Measurements from ENCODE around the gene NT5C3A.

Gene NT5C3A

DNA sequence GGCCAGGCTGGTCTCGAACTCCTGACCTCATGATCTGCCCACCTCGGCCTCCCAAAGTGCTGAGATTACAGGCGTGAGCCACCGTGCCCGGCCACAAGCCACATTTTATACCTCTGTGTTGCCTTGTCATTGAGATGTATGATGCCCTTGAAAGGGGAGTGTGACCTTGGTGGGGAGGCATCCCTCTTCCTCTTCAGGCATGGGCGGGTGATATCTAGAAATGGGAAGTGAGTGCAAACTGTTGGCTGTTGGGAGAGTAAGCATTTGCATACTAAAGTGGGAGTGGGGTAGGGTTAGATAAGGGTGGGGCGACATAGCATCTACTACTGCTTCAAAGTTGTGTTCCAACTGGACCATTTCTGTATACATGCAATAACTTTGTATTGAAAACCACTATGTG, 26.6 kb upstream of the NT5C3A start:
- TF ChIP-seq, protein P1, sequence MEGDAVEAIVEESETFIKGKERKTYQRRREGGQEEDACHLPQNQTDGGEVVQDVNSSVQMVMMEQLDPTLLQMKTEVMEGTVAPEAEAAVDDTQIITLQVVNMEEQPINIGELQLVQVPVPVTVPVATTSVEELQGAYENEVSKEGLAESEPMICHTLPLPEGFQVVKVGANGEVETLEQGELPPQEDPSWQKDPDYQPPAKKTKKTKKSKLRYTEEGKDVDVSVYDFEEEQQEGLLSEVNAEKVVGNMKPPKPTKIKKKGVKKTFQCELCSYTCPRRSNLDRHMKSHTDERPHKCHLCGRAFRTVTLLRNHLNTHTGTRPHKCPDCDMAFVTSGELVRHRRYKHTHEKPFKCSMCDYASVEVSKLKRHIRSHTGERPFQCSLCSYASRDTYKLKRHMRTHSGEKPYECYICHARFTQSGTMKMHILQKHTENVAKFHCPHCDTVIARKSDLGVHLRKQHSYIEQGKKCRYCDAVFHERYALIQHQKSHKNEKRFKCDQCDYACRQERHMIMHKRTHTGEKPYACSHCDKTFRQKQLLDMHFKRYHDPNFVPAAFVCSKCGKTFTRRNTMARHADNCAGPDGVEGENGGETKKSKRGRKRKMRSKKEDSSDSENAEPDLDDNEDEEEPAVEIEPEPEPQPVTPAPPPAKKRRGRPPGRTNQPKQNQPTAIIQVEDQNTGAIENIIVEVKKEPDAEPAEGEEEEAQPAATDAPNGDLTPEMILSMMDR (conservative IDR thresholded peaks at IDR 0.05; ENCODE audit: low read depth, low read length): no peak
- H3K4me3 ChIP-seq (ENCODE audit: low read depth, low read length): no peak overlapping the region
- DNase-seq (ENCODE audit: low read depth): no peak

DNA sequence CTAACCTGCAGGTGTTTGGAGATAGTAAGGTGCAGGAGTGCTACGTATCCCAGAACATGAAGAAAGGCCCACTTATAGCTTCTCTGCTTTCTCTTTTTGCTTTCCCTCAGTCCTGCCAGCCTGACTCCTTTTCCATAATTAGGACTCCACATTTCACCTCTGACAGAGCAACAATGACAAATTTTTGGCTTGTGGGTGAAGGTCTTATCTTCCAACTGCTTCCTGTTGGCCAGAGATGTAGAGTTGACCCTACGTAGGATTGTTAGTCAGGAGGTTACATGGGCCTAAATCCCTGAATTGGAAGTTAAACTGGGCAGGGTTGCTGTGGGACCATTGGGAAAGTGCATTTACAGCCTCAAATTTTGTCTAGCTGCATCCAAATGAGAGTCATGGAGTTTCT, 25.3 kb upstream of the NT5C3A start:
- no peak for DNase-seq (ENCODE audit: low read depth)
- TF ChIP-seq, protein P1 (conservative IDR thresholded peaks at IDR 0.05; ENCODE audit: low read depth, low read length): no peak
- no peak overlapping the region for H3K4me3 ChIP-seq (ENCODE audit: low read depth, low read length)

DNA sequence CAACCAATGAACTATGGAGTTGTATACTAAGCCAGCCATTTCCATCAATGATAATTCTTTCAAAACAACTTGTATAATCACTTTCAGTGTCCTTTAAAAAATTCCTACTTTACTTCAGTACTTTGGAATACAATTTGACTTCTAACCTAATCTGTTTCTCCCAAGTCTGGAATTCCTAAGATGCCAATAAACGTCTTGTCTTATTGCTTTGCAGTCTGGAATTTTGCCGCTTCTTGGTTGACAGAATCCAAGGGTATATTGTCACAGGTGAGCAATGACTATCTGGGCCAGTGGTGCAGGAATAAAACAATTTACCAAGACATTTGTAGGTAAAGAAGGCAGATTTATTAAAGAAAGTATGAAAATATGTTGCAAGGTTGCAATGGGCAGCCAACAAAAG, 24.8 kb upstream of the NT5C3A start:
- H3K4me3 ChIP-seq (ENCODE audit: low read depth, low read length): no peak overlapping the region
- TF ChIP-seq, protein P1 (conservative IDR thresholded peaks at IDR 0.05; ENCODE audit: low read depth, low read length): no peak
- DNase-seq (ENCODE audit: low read depth): no peak

DNA sequence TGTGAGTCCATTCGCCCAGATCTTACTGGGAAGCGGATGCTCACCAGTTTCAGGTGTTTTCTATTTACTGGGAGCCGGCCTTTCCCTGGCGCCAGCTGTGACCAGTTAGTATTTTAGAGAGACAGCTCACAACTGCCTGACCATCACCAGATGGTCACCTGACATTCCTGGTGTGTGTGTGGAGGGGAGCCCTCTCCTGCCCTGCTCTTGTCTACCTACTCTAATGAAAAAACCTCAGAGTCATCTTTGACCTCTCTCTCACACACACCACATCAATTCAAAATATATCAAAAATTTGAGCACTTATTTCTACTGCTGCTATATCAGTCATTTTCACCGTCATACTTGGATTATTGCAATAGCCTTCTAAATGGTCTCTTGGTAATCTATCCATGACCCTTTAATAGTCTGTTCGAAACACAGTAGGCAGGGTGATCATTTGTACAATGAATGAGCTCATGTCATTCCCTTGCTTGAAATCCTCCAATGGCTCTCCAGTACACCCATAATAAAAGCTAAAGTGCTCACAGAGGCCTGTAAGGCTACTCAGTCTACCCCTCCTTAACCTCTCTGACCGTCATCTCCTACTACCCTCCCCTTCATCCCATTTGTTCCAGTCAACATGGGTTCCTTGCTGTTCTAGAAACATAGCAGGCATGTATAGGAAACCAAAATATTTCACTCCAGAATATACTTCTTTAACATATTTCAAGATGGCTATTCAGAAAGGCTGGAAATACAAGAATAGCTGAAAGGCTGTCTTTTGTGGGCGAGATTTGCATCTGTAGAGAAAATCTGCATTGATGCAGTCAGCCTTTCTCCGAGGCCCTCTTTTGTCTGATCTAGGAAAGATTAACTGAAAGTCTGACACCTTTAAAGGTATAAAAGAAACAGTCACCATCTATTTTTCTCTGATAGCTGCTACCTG, 17.5 kb upstream of the NT5C3A start:
- no peak for DNase-seq (ENCODE audit: low read depth)
- H3K4me3 ChIP-seq (ENCODE audit: low read depth, low read length): no peak overlapping the region
- TF ChIP-seq, protein P1 (conservative IDR thresholded peaks at IDR 0.05; ENCODE audit: low read depth, low read length): no peak

DNA sequence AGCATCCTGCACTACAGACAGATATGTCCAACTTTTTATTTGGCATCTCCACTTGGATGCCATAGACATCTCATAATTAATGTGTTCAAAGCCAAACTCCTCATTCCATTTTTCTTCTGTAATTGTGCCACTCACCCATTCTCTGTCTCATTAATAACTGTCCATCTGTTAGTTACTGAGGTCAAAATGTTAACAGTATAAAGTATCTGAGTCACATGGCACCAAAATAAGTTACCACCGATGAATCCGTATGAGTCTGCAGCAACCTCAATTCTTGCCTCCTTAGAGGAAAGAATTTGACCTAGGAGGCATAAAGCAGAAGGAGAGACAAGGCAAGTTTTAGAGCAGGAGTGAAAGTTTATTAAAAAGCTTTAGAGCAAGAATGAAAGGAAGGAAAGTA, 16.5 kb upstream of the NT5C3A start:
- no peak overlapping the region for H3K4me3 ChIP-seq (ENCODE audit: low read depth, low read length)
- no peak for DNase-seq (ENCODE audit: low read depth)
- TF ChIP-seq, protein P1 (conservative IDR thresholded peaks at IDR 0.05; ENCODE audit: low read depth, low read length): no peak

DNA sequence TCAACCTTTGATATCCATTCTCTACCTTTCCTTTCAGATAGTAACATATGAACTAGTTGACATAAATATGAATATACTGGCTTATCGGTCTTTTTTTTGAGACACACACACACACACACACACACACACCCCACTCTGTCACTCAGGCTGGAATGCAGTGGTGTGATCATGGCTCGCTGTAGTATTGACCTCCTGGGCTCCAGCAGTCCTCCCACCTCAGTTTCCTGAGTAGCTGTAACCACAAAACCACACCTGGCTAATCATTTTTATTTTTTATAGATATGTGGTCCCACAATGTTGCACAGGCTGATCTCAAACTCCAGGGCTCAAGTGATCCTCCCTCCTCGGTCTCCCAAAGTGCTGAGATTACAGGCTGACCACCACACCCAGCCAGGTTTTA, 14.2 kb upstream of the NT5C3A start:
- no peak for DNase-seq (ENCODE audit: low read depth)
- TF ChIP-seq, protein P1 (conservative IDR thresholded peaks at IDR 0.05; ENCODE audit: low read depth, low read length): no peak

More for the DNA sequence above, 14.2 kb upstream of the NT5C3A start:
- no peak overlapping the region for H3K4me3 ChIP-seq (ENCODE audit: low read depth, low read length)

Measured in choroid plexus epithelial cell (primary cell).